Lower leg skin (tissue), 3 donors: ENCODE results near the gene MRPL33.

ENCODE experiments used
- CTCF ChIP-seq, 3 donors: fragments of 450-650 bp; IDR thresholded peaks; one replicate each; pipeline ENCODE4 v1.5.1; 2016; ENCODE audit warnings: antibody characterized with exemption in 3 of 3, mild to moderate bottlenecking in 3 of 3, moderate library complexity in 2 of 3
- POLR2A ChIP-seq, 2 donors: fragments of 450-650 bp; IDR thresholded peaks; one replicate each; pipeline ENCODE4 v1.6.1; 2016 to 2017; ENCODE audit warnings: antibody characterized with exemption in 2 of 2, mild to moderate bottlenecking in 1 of 2, moderate library complexity in 1 of 2

- TF ChIP-seq CTCF (IDR thresholded peaks at IDR 0.05) = no peak
- no peak for TF ChIP-seq POLR2A (IDR thresholded peaks at IDR 0.05)
Measured at GRCh38 chr2:27772804-27773203, 1.3 kb downstream of the MRPL33 start.
